Coronary artery (tissue), 2 donors: ENCODE measurements around the gene CSNK1A1.
A peak's percentile ranks its signal among the peaks of the same experiment; 100 is the strongest.
"Not testable (repeated sequence)": the region's sequence is repeated elsewhere in the genome, so short reads cannot be mapped to it uniquely, and the experiment has no call there.

ENCODE experiments used
- DNase-seq: peaks from one replicate; pipeline ENCODE4 v3.0.0-alpha.2; 2017; ENCODE audit warnings: low spot score
- H3K27ac ChIP-seq, 2 donors: fragments of 200-600 bp; sonication (generic); one replicate each; pipeline ENCODE4 v1.5.1; 2016 to 2019
- H3K4me3 ChIP-seq: fragments of 200-600 bp; sonication (generic); 2 replicates; pipeline ENCODE4 v1.5.1; 2016; ENCODE audit warnings: mild to moderate bottlenecking, moderate library complexity
- CTCF ChIP-seq: fragments of 200-600 bp; sonication (generic); IDR thresholded peaks from one replicate; pipeline ENCODE4 v1.5.1; 2019; ENCODE audit warnings: antibody characterized with exemption

The CSNK1A1 gene

DNA sequence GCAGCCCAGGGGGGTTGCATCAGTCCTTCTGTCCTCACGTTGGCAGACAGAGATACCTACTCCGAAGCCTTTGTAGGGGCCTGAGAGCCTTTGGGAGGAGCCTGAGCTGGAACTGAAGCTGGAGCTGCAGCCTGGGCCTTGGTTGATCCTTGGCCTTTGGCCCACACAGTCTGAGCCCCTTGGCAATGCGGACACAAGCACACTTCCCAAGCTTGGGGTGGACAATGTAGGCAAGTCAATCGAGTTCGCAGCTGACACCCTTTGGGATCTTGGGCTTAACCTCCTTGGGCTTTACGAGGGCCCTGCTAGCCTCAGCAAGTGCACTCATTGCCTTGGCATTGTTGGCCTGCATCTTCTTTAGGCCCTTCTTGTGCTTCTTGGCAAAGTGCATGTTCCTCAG is 5.9 kb downstream of the CSNK1A1 start:
- H3K4me3 ChIP-seq, result no peak overlapping the region
- no peak for DNase-seq
- H3K27ac ChIP-seq, result no peak overlapping the region
- TF ChIP-seq CTCF, result no peak

DNA sequence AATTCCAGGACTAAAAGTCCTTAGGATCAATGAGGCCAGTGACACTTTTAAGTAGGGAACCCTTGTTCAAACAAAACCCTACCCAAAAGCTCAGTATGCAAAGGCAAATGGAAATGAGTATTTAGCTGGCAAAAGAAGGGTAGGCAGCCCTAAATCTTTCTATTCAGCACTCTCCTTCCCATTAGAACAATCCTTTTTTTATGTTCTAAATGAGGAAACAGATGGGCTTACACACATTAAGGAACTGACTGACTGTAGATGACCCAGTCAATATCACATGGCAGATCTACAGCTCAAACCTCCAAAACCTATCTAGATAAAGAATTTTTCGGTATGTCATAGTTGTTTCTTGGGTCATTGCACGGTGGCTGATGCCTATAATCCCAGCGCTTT is 7.2 kb downstream of the CSNK1A1 start:
- peak overlapping the region in 1 of 2 donors; percentile 54 for H3K27ac ChIP-seq
- H3K4me3 ChIP-seq, result peak overlapping the region; percentile 42
- TF ChIP-seq CTCF, result no peak
- no peak for DNase-seq

DNA sequence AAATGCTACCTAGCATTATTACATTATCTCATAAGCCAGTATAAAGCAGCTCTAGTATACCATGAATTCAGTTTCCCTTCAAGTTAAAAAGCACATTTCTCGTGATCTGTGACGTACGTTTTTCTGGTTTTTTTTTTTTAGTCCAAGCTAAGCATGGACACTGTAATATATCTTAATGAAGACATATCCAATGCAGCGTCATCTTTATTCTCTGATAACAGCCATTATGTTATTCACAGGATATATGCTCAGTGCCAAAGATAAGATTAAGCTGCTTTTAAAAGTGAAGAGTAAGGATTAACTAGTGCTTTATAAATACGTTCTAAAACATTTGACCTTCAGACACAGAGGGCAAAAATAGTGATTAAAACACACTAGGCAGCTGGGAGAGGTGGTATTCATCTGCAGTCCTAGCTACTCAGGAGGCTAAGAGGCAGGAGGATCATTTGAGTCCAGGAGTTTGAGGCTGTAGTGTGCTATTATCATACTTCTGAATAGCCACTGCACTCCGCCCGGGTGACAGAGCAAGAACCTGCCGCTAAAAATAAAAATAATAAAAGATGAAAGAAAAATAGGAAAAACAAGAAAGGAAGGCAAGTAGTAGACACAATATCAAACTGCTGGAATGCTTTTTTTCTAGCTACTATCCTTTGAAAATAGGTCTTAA is 7.7 kb downstream of the CSNK1A1 start:
- no peak for DNase-seq
- Histone ChIP-seq H3K4me3 (peak overlapping the region; percentile 42), H3K27ac (peak overlapping the region; percentile 48 to 54)
- TF ChIP-seq CTCF, result no peak

DNA sequence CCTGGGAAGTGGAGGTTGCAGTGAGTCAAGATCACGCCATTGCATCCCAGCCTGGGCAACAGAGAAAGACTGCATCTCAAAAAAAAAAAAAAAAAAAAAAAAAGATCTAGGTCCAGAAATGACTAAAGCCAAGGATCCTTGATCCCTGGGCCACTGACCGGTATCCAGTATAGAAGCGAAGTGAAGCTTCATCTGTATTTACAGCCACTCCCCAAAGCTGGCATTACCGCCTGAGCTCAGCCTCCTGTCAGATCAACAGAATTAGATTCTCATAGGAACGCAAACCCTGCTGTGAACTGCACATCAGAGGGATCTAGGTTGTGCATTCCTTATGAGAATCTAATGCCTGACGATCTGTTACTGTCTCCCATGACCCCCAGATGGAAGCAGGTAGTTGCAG is 9.3 kb downstream of the CSNK1A1 start:
- no peak for DNase-seq
- TF ChIP-seq CTCF, result no peak
- peak overlapping the region in 1 of 2 donors; percentile 27 for H3K27ac ChIP-seq
- H3K4me3 ChIP-seq, result no peak overlapping the region

GRCh38 chr5:149540089-149540488 is 11.2 kb downstream of the CSNK1A1 start:
- DNase-seq, result no peak
- Histone ChIP-seq H3K4me3 (no peak overlapping the region), H3K27ac (peak overlapping the region in 1 of 2 donors; percentile 14)
- no peak for TF ChIP-seq CTCF

GRCh38 chr5:149537374-149537975 is 13.8 kb downstream of the CSNK1A1 start:
- DNase-seq, result no peak

DNA sequence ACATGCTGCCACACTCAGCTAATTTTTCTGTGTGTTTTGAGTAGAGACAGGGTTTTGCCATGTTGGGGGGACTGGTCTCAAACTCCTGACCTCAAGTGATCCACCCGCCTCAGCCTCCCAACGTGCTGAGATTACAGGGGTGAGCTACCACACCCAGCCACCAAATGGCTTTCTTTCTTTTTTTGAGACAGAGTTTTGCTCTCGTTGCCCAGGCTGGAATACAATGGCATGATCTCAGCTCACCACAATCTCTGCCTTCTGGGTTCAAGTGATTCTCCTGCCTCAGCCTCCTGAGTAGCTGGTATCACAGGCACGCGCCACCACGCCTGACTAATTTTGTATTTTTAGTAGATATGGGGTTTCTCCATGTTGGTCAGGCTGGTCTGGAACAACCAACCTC is 15.5 kb downstream of the CSNK1A1 start:
- peak overlapping the region in 1 of 2 donors; percentile 7 for H3K27ac ChIP-seq
- DNase-seq, H3K4me3 ChIP-seq: not testable (repeated sequence)

More at GRCh38 chr5:149537374-149537975, 13.8 kb downstream of the CSNK1A1 start:
- no peak overlapping the region for H3K27ac ChIP-seq
- no peak overlapping the region for H3K4me3 ChIP-seq
- no peak for TF ChIP-seq CTCF
